GM12878 (cell line): ENCODE measurements around the gene METTL17. TPM values are rescaled to one million over a fixed set of nuclear protein-coding genes. Genes with fewer than 3 reads are reported as not detected.

Experiments
- ATAC-seq: fragments of 200-7000 bp; cut with Tn5 transposase; 3 replicates; pipeline ENCODE4 v1.9.1; 2020; ENCODE audit warnings: mild to moderate bottlenecking, moderate library complexity
- BruUV-seq: library from RNA; stranded (reverse); fragments of 400-500 nt; replicated peaks from 2 replicates; lab custom pipeline; 2021; lab: Mats Ljungman, UMichigan
- CTCF ChIA-PET: fragments of 300-600 bp; sonication (Branson Sonifier 250); formaldehyde crosslinking; extraction: SDS; loops from one replicate; lab custom pipeline; 2021; ENCODE audit warnings: inconsistent platforms; lab: Yijun Ruan, JAX
- POLR2A ChIA-PET: fragments of 350-600 bp; formaldehyde crosslinking; extraction: SDS; loops from one replicate; lab custom pipeline; 2021; ENCODE audit warnings: inconsistent platforms; lab: Charles Lee
- RAD21 ChIA-PET: fragments of 300-600 bp; sonication (Branson Sonifier 250); formaldehyde crosslinking; loops from one replicate; lab custom pipeline; 2023; ENCODE audit warnings: antibody characterized with exemption; ENCODE audit not compliant: unreplicated experiment; lab: Charles Lee
- SMC1A ChIA-PET: fragments of 300-600 bp; sonication (Branson Sonifier 250); formaldehyde crosslinking; loops from one replicate; lab custom pipeline; 2023; ENCODE audit not compliant: unreplicated experiment, uncharacterized antibody; lab: Charles Lee
- DNase-seq: peaks from one replicate; pipeline ENCODE4 v3.0.0-alpha.2; 2011; ENCODE audit warnings: low read depth, low spot score
- FAIRE-seq: peaks from 3 replicates; lab custom pipeline; 2011; peaks lifted over from hg19 to GRCh38; lab: Jason Lieb, UNC
- H2AFZ ChIP-seq: 2 replicates; pipeline ENCODE4 v1.6.0; 2011; ENCODE audit warnings: low read depth, low read length, control low read depth; ENCODE audit not compliant: control insufficient read depth
- H3K27ac ChIP-seq: 2 replicates; pipeline ENCODE4 v1.5.1; 2011; ENCODE audit warnings: control low read depth; ENCODE audit not compliant: control insufficient read depth, insufficient read depth
- H3K27me3 ChIP-seq, 2 experiments: replicated peaks in 1 of 2; 2 replicates each; pipeline versions ENCODE4 v1.6.0 to v1.6.1; 2011; ENCODE audit warnings: low read length in 1 of 2; ENCODE audit not compliant: control insufficient read depth in 2 of 2, insufficient read depth in 2 of 2
- H3K36me3 ChIP-seq, 2 experiments: 2 replicates each; pipeline ENCODE4 v1.5.1; 2011; ENCODE audit warnings: low read length in 1 of 2; ENCODE audit not compliant: control insufficient read depth in 2 of 2, insufficient read depth in 2 of 2
- H3K4me1 ChIP-seq: 2 replicates; pipeline ENCODE4 v1.6.1; 2011; ENCODE audit warnings: mild to moderate bottlenecking, low read length, moderate library complexity, mixed read lengths; ENCODE audit not compliant: control insufficient read depth, insufficient read depth
- H3K4me2 ChIP-seq: 2 replicates; pipeline ENCODE4 v1.6.0; 2011; ENCODE audit warnings: control low read depth; ENCODE audit not compliant: control insufficient read depth, insufficient read depth
- H3K4me3 ChIP-seq: fragments of 200-600 bp; sonication (generic); 2 replicates; pipeline ENCODE4 v1.5.1; 2016
- H3K79me2 ChIP-seq: 2 replicates; pipeline ENCODE4 v1.6.0; 2011; ENCODE audit warnings: low read length; ENCODE audit not compliant: control insufficient read depth, insufficient read depth
- H3K9ac ChIP-seq: 2 replicates; pipeline ENCODE4 v1.8.0; 2011; ENCODE audit warnings: low read length, control low read depth, mixed read lengths; ENCODE audit not compliant: control insufficient read depth, insufficient read depth
- H3K9me3 ChIP-seq: replicated peaks from 3 replicates; pipeline ENCODE4 v1.5.1; 2011; ENCODE audit warnings: mild to moderate bottlenecking, low read length; ENCODE audit not compliant: control insufficient read depth, insufficient read depth
- H4K20me1 ChIP-seq: 2 replicates; pipeline ENCODE4 v1.6.0; 2011; ENCODE audit not compliant: control insufficient read depth, insufficient read depth
- CTCF ChIP-seq, 3 experiments: IDR thresholded peaks in 2 of 3; conservative IDR thresholded peaks in 1 of 3; 2 replicates each; pipeline ENCODE4 v1.5.1; 2011; ENCODE audit warnings: low read depth in 3 of 3, low read length in 3 of 3, mild to moderate bottlenecking in 3 of 3, control low read depth in 2 of 3, moderate library complexity in 2 of 3, inconsistent platforms in 1 of 3, mixed read lengths in 1 of 3; ENCODE audit not compliant: control insufficient read depth in 2 of 3, insufficient read depth in 1 of 3; ENCODE audit errors: extremely low read depth in 1 of 3
- NR2C2 ChIP-seq: IDR thresholded peaks from 2 replicates; pipeline ENCODE4 v1.6.1; 2011; ENCODE audit warnings: borderline replicate concordance, low read depth; ENCODE audit not compliant: control insufficient read depth, insufficient read length
- RAD21 ChIP-seq: IDR thresholded peaks from 2 replicates; pipeline ENCODE4 v1.6.1; 2011; ENCODE audit warnings: mild to moderate bottlenecking, low read depth, low read length, moderate library complexity; ENCODE audit not compliant: insufficient read depth
- SMC3 ChIP-seq: IDR thresholded peaks from 2 replicates; pipeline ENCODE4 v1.6.1; 2011; ENCODE audit warnings: low read length, improper control_type of control experiment, borderline replicate concordance
- WGBS: methylation state at CpG from one replicate; pipeline ENCODE4 v1.1.6; 2016; ENCODE audit warnings: low lambda C conversion rate; ENCODE audit not compliant: insufficient replicate concordance, insufficient coverage; ENCODE audit errors: missing lambda C conversion rate; 5-methylcytosine and 5-hydroxymethylcytosine counted together
- in situ Hi-C: fragments of 300-500 bp; cut with MboI; formaldehyde crosslinking; loops from 9 replicates; pipeline ENCODE4 v1.14.3; 2018; ENCODE audit warnings: mixed read lengths
- intact Hi-C: fragments of 100-400 bp; cut with micrococcal nuclease; formaldehyde crosslinking; loops from one replicate; pipeline ENCODE4 v1.14.2; 2022; ENCODE audit not compliant: unreplicated experiment
- polyA plus RNA-seq, 11 experiments: library from polyadenylated mRNA; depleted of rRNA in 4 of 11; unstranded in 6 of 11; stranded (reverse) in 5 of 11; fragments of >200 nt; fragmentation: Nextera tagmentation in 4 of 11; fragmentation: Illumina TruSeq in 1 of 11; extraction: Ambion mirVana in 4 of 11; extraction: Trizol in 1 of 11; gene quantifications; 1 replicate in 1 of 11; 2 replicates in 10 of 11; pipeline versions ENCODE4 v1.2.1 to v1.2.3, GENCODE V29; 2011 to 2016; ENCODE audit warnings: inconsistent platforms in 2 of 11, missing spikeins in 2 of 11, low read depth in 1 of 11
- total RNA-seq, 4 experiments: library from RNA; depleted of rRNA in 3 of 4; stranded (reverse); fragments of >200 nt in 3 of 4; fragmentation: Illumina TruSeq in 1 of 4; extraction: Trizol in 1 of 4; gene quantifications; 2 replicates each; pipeline versions ENCODE4 v1.2.1 to v1.2.3, GENCODE V29; 2013 to 2021

METTL17 gene
- total and polyA plus RNA-seq, 10 of the 15 experiments (the other 5 are each of a cell fraction or from before 2014, with no cell fraction given), result 70.4 to 130 (median 97.5) TPM

GRCh38 chr14:21039585-21040369, 50.0 kb downstream of the METTL17 start:
- intact Hi-C loops, result loop anchor here (1.0 kb wide), 1 partner anchor 25 kb away; no protein-coding TSS in a partner anchor

More at GRCh38 chr14:21039585-21040369, 50.0 kb downstream of the METTL17 start:
- 18% methylated on average over 8 of the region's 8 CpGs for WGBS
- Histone ChIP-seq H2AFZ (no peak overlapping the region; the same call in 1 of the 2 replicates), H3K4me1 (peaks cover 8% of the 10 kb centered on the region), H4K20me1 (no peaks in the 10 kb centered on the region), H3K4me3 (no peak overlapping the region), H3K9ac (no peak overlapping the region), H3K27me3 (peaks cover 0 to 7% of the 10 kb centered on the region in 2 experiments; a peak in 2 of 4 replicates), H3K79me2 (no peaks in the 10 kb centered on the region), H3K9me3 (no peaks in the 10 kb centered on the region), H3K36me3 (no peaks in the 10 kb centered on the region), H3K4me2 (no peak overlapping the region), H3K27ac (no peak overlapping the region)
- ChIA-PET POLR2A (interaction anchor here (0.6 to 0.8 kb wide), 2 partner anchors 25 to 275 kb away, joined by 3 read pairs; no protein-coding TSS in a partner anchor), RAD21 (interaction anchor here (1.0 to 3.5 kb wide), 5 partner anchors 25 to 65 kb away, joined by 3 to 24 read pairs (median 4); no protein-coding TSS in a partner anchor), SMC1A (interaction anchor here (0.6 to 3.8 kb wide), 5 partner anchors 21 to 70 kb away, joined by 3 to 36 read pairs (median 4); no protein-coding TSS in a partner anchor), CTCF (interaction anchor here (0.6 to 4.3 kb wide), 12 partner anchors 8 to 69 kb away, joined by 3 to 57 read pairs (median 4); no protein-coding TSS in a partner anchor)
- in situ Hi-C loops, result no loop called here
- BruUV-seq, result no TSS peak
- peak; percentile 60; the same call in 1 of the 2 replicates for TF ChIP-seq SMC3
- TF ChIP-seq RAD21, result peak; percentile 64
- no peak for TF ChIP-seq NR2C2
- peak; percentile 53 to 60 (median 60) for TF ChIP-seq CTCF (IDR thresholded peaks at IDR 0.05 in 2 of 3, conservative IDR thresholded peaks at IDR 0.05 in 1 of 3; ENCODE audit: control insufficient read depth in 2 of 3, extremely low read depth in 1 of 3, insufficient read depth in 1 of 3, low read depth in 3 of 3, low read length in 3 of 3)
- FAIRE-seq (no peak), DNase-seq (no peak), ATAC-seq (peak; percentile 87)
